NB4 (cell line): ENCODE measurements around the gene SRRM1.

Experiments used
- DNase-seq: peaks from one replicate; pipeline ENCODE4 v3.0.0; 2010; ENCODE audit warnings: low read depth
- H3K4me3 ChIP-seq: one replicate; pipeline ENCODE4 v1.5.1; 2011; ENCODE audit warnings: mild to moderate bottlenecking, low read depth, low read length, moderate library complexity
- CTCF ChIP-seq: IDR thresholded peaks from one replicate; pipeline ENCODE4 v1.5.1; 2012; ENCODE audit warnings: low read depth, low read length
- MAX ChIP-seq: IDR thresholded peaks from 2 replicates; pipeline ENCODE4 v1.6.1; 2011; ENCODE audit warnings: low read depth, low read length
- MYC ChIP-seq: IDR thresholded peaks from 2 replicates; pipeline ENCODE4 v1.6.1; 2011; ENCODE audit warnings: low read depth, low read length
- POLR2A ChIP-seq: IDR thresholded peaks from 2 replicates; pipeline ENCODE4 v1.6.1; 2011; ENCODE audit warnings: mild to moderate bottlenecking; ENCODE audit not compliant: insufficient read length; ENCODE audit errors: extremely low read depth

SRRM1 gene

GRCh38 chr1:24639881-24640280, 3.2 kb upstream of the SRRM1 start:
- DNase-seq = no peak
- TF ChIP-seq CTCF = no peak
- TF ChIP-seq POLR2A = no peak
- TF ChIP-seq MYC = no peak
- no peak for TF ChIP-seq MAX
- H3K4me3 ChIP-seq = no peak overlapping the region

- DNase-seq = no peak
- no peak overlapping the region for H3K4me3 ChIP-seq
- TF ChIP-seq CTCF (no peak), MYC (no peak), POLR2A (no peak), MAX (no peak)
Measured at GRCh38 chr1:24640288-24640687, 2.8 kb upstream of the SRRM1 start.

- H3K4me3 ChIP-seq = peak overlapping the region; percentile 50
- TF ChIP-seq POLR2A (no peak), MAX (no peak), MYC (no peak), CTCF (no peak)
- DNase-seq = peak; percentile 52
Measured at GRCh38 chr1:24641646-24642151, 1.4 kb upstream of the SRRM1 start.

GRCh38 chr1:24643363-24644099, 429 bp downstream of the SRRM1 start:
- peak; percentile 56 for DNase-seq
- TF ChIP-seq MAX (no peak), CTCF (no peak), POLR2A (no peak), MYC (no peak)
- peak overlapping the region; percentile 96 for H3K4me3 ChIP-seq

GRCh38 chr1:24644100-24644384, 940 bp downstream of the SRRM1 start:
- DNase-seq = no peak
- TF ChIP-seq MYC (no peak), CTCF (no peak), POLR2A (no peak), MAX (no peak)
- H3K4me3 ChIP-seq = peak overlapping the region; percentile 96

GRCh38 chr1:24648919-24649318, 5.8 kb downstream of the SRRM1 start:
- no peak for TF ChIP-seq MYC
- no peak for DNase-seq
- H3K4me3 ChIP-seq = no peak overlapping the region
